Vagina (tissue), 2 donors: ENCODE data around the gene IMPDH2.

Experiments
- CTCF ChIP-seq, 3 experiments: fragments of 450-650 bp in 2 of 3; fragments of 200-600 bp in 1 of 3; sonication (generic) in 1 of 3; IDR thresholded peaks; one replicate each; pipeline ENCODE4 v1.5.1; 2017 to 2019; ENCODE audit warnings: antibody characterized with exemption in 3 of 3, mild to moderate bottlenecking in 2 of 3, moderate library complexity in 2 of 3
- POLR2A ChIP-seq, 2 donors: fragments of 450-650 bp; IDR thresholded peaks; one replicate each; pipeline ENCODE4 v1.6.1; 2017; ENCODE audit warnings: antibody characterized with exemption in 2 of 2, mild to moderate bottlenecking in 2 of 2, moderate library complexity in 2 of 2
- POLR2AphosphoS5 ChIP-seq, 2 donors: sonication (generic); formaldehyde crosslinking; IDR thresholded peaks; one replicate each; pipeline ENCODE4 v1.9.0; 2017; ENCODE audit warnings: antibody characterized with exemption in 2 of 2, mild to moderate bottlenecking in 2 of 2, low read depth in 1 of 2; ENCODE audit not compliant: insufficient read depth in 1 of 2

- TF ChIP-seq CTCF (IDR thresholded peaks at IDR 0.05): no peak
- no peak for TF ChIP-seq POLR2A (IDR thresholded peaks at IDR 0.05)
- no peak for TF ChIP-seq POLR2AphosphoS5 (IDR thresholded peaks at IDR 0.05; ENCODE audit: insufficient read depth in 1 of 2, low read depth in 1 of 2)
These were observed 38.3 kb downstream of the IMPDH2 start for GRCh38 chr3:48990636-48991469.
